GM12864 (cell line): ENCODE measurements around the gene CALD1.

Experiments used
- DNase-seq: peaks from one replicate; pipeline ENCODE4 v3.0.0-alpha.2; 2011; ENCODE audit warnings: low read depth
- H3K4me3 ChIP-seq: 2 replicates; pipeline ENCODE4 v1.5.1; 2011; ENCODE audit warnings: mild to moderate bottlenecking, low read depth, low read length, control low read depth
- CTCF ChIP-seq: IDR thresholded peaks from 2 replicates; pipeline ENCODE4 v1.5.1; 2011; ENCODE audit warnings: low read depth, mild to moderate bottlenecking, moderate library complexity, low read length, control low read depth, inconsistent platforms; ENCODE audit errors: missing control alignments

CALD1 gene

GRCh38 chr7:134910214-134910890 lies 130.9 kb downstream of the CALD1 start:
- DNase-seq, result no peak
- TF ChIP-seq CTCF, result no peak
- H3K4me3 ChIP-seq, result no peak overlapping the region

- H3K4me3 ChIP-seq, result no peak overlapping the region
- no peak for TF ChIP-seq CTCF
- DNase-seq, result no peak
Measured at GRCh38 chr7:134910968-134911367, 131.5 kb downstream of the CALD1 start.

GRCh38 chr7:134916171-134916883 lies 136.9 kb downstream of the CALD1 start:
- H3K4me3 ChIP-seq, result no peak overlapping the region
- no peak for TF ChIP-seq CTCF
- DNase-seq, result no peak

- TF ChIP-seq CTCF, result no peak
- no peak for DNase-seq
- no peak overlapping the region for H3K4me3 ChIP-seq
Measured at GRCh38 chr7:134919240-134919641, 139.8 kb downstream of the CALD1 start.

- DNase-seq, result no peak
- no peak for TF ChIP-seq CTCF
- H3K4me3 ChIP-seq, result no peak overlapping the region
Measured at GRCh38 chr7:134920026-134920753, 140.8 kb downstream of the CALD1 start.

GRCh38 chr7:134922720-134923704 lies 143.6 kb downstream of the CALD1 start:
- no peak overlapping the region for H3K4me3 ChIP-seq
- no peak for TF ChIP-seq CTCF
- DNase-seq, result no peak
